ENCODE data around the gene NTPCR.

GRCh38 chr1:232904131-232904530 lies 46.3 kb upstream of the NTPCR start:
- TF ChIP-seq CTCF (IDR thresholded peaks at IDR 0.05; ENCODE audit: borderline replicate concordance, extremely low read depth, low read length, poor library complexity, severe bottlenecking) (no peak), EZH2 (IDR thresholded peaks at IDR 0.05; ENCODE audit: borderline replicate concordance, low read depth, low read length, severe bottlenecking) (no peak)

Data from DND-41 (cell line).